Transverse colon (tissue), 4 donors: ENCODE data around the gene MXD4. TPM values are rescaled to one million over a fixed set of nuclear protein-coding genes. Genes with fewer than 3 reads are reported as not detected.

Source experiments
- DNase-seq: peaks from one replicate; pipeline ENCODE4 v3.0.0-alpha.2; 2019
- H3K27ac ChIP-seq, 4 donors: fragments of 200-600 bp; sonication (generic); 2 replicates each; pipeline ENCODE4 v1.5.1; 2016 to 2018; ENCODE audit warnings: inconsistent platforms in 4 of 4
- H3K27me3 ChIP-seq: fragments of 200-600 bp; sonication (generic); 2 replicates; pipeline ENCODE4 v1.5.1; 2017; ENCODE audit warnings: inconsistent platforms
- H3K36me3 ChIP-seq, 4 donors: fragments of 200-600 bp; sonication (generic); 2 replicates each; pipeline ENCODE4 v1.5.1; 2017 to 2019; ENCODE audit warnings: inconsistent platforms in 4 of 4
- H3K4me1 ChIP-seq, 4 donors: fragments of 200-600 bp; sonication (generic); 2 replicates each; pipeline ENCODE4 v1.5.1; 2017 to 2020; ENCODE audit warnings: inconsistent platforms in 4 of 4
- H3K4me3 ChIP-seq, 4 donors: fragments of 200-600 bp; sonication (generic); 1 replicate in 1 of 4; 2 replicates in 3 of 4; pipeline versions ENCODE4 v1.5.1 to v1.6.1; 2017 to 2019; ENCODE audit warnings: inconsistent platforms in 4 of 4
- H3K9me3 ChIP-seq, 2 donors: fragments of 200-600 bp; sonication (generic); 2 replicates each; pipeline ENCODE4 v1.5.1; 2017 to 2019; ENCODE audit warnings: inconsistent platforms in 2 of 2
- CTCF ChIP-seq, 5 experiments: fragments of 200-600 bp in 3 of 5; fragments of 450-650 bp in 2 of 5; sonication (generic) in 3 of 5; IDR thresholded peaks; 1 replicate in 2 of 5; 2 replicates in 3 of 5; pipeline ENCODE4 v1.5.1; 2016 to 2017; ENCODE audit warnings: antibody characterized with exemption in 5 of 5, inconsistent platforms in 3 of 5, mild to moderate bottlenecking in 2 of 5, moderate library complexity in 1 of 5
- EP300 ChIP-seq: sonication (generic); formaldehyde crosslinking; IDR thresholded peaks from one replicate; pipeline ENCODE4 v1.6.1; 2017; ENCODE audit warnings: antibody characterized with exemption, low read depth
- POLR2A ChIP-seq: fragments of 450-650 bp; IDR thresholded peaks from one replicate; pipeline ENCODE4 v1.6.1; 2016; ENCODE audit warnings: antibody characterized with exemption, mild to moderate bottlenecking, moderate library complexity
- POLR2AphosphoS5 ChIP-seq, 3 donors: sonication (generic); formaldehyde crosslinking; IDR thresholded peaks; one replicate each; pipeline ENCODE4 v1.6.1; 2016; ENCODE audit warnings: antibody characterized with exemption in 3 of 3
- WGBS, 2 donors: methylation state at CpG; one replicate each; pipeline ENCODE4 v1.1.5; 2018; ENCODE audit warnings: low coverage in 1 of 2; 5-methylcytosine and 5-hydroxymethylcytosine counted together
- in situ Hi-C, 4 donors: fragments of 200-750 bp; cut with MboI; loops; one replicate each; pipeline versions ENCODE4 v1.15.0 to v1.15.1; 2017; ENCODE audit warnings: low sequenced_read_pairs in 3 of 4, low pct_ligation_motif_present in 1 of 4, low pct_unique_long_range_greater_than_20kb in 1 of 4
- intact Hi-C: fragments of 100-400 bp; cut with DNase I; formaldehyde crosslinking; loops from one replicate; pipeline ENCODE4 v1.15.1; 2023; ENCODE audit warnings: low total_unique reads
- total RNA-seq, 4 donors: library from RNA; depleted of rRNA; stranded (reverse); fragments of >200 nt; gene quantifications; one replicate each; pipeline ENCODE4 v1.1.0, GENCODE V29; 2016

The MXD4 gene
- total RNA-seq, 4 donors from 2014 or later, result 48.1 to 101 (median 57.7) TPM

GRCh38 chr4:2281575-2282343, 19.9 kb upstream of the MXD4 start:
- Histone ChIP-seq H3K4me1 (no peaks in the 10 kb centered on the region), H3K36me3 (no peaks in the 10 kb centered on the region), H3K4me3 (no peak overlapping the region), H3K9me3 (no peaks in the 10 kb centered on the region), H3K27me3 (no peaks in the 10 kb centered on the region), H3K27ac (peak overlapping the region in 2 of 4 donors; percentile 10 to 51)
- TF ChIP-seq POLR2A (no peak), CTCF (IDR thresholded peaks at IDR 0.05) (peak in 2 of 5 experiments; percentile 36 to 41), POLR2AphosphoS5 (IDR thresholded peaks at IDR 0.05) (peak in 1 of 3 donors; percentile 38), EP300 (no peak)
- in situ Hi-C loops (no loop called here), intact Hi-C loops (no loop called here)
- WGBS, 2 donors, result 60 to 71% methylated on average over 3 to 10 of the region's 10 CpGs
- peak; percentile 63 for DNase-seq

- WGBS, 2 donors, result 64 to 77% methylated on average over 2 to 13 of the region's 13 CpGs
- H3K27ac ChIP-seq, result peak overlapping the region in 1 of 4 donors; percentile 10
- H3K27me3 ChIP-seq, result no peaks in the 10 kb centered on the region
- intact Hi-C loops, result no loop called here
- no peak for DNase-seq
- no peak overlapping the region for H3K4me3 ChIP-seq
- no peaks in the 10 kb centered on the region for H3K4me1 ChIP-seq
- no peaks in the 10 kb centered on the region for H3K36me3 ChIP-seq
- in situ Hi-C loops, result no loop called here
- TF ChIP-seq POLR2AphosphoS5 (IDR thresholded peaks at IDR 0.05) (no peak), CTCF (IDR thresholded peaks at IDR 0.05) (peak in 2 of 5 experiments; percentile 17)
- no peaks in the 10 kb centered on the region for H3K9me3 ChIP-seq
Measured at GRCh38 chr4:2280531-2281300, 18.8 kb upstream of the MXD4 start.

GRCh38 chr4:2277956-2278355, 16.0 kb upstream of the MXD4 start:
- in situ Hi-C loops, result loop anchor here in 1 of 4 donors (10.0 kb wide), 1 partner anchor 53 kb away; no protein-coding TSS in a partner anchor
- no peaks in the 10 kb centered on the region for H3K36me3 ChIP-seq
- no peak for TF ChIP-seq POLR2AphosphoS5 (IDR thresholded peaks at IDR 0.05)
- no peak for TF ChIP-seq EP300
- TF ChIP-seq POLR2A, result no peak
- no peak for TF ChIP-seq CTCF (IDR thresholded peaks at IDR 0.05)
- no peaks in the 10 kb centered on the region for H3K9me3 ChIP-seq
- H3K4me3 ChIP-seq, result no peak overlapping the region
- intact Hi-C loops, result loop anchor here (5.0 kb wide), 1 partner anchor 54 kb away; no protein-coding TSS in a partner anchor
- 94 to 99% methylated on average over 7 to 9 of the region's 9 CpGs for WGBS, 2 donors
- H3K27ac ChIP-seq, result no peak overlapping the region
- DNase-seq, result no peak
- no peaks in the 10 kb centered on the region for H3K4me1 ChIP-seq
- H3K27me3 ChIP-seq, result no peaks in the 10 kb centered on the region

GRCh38 chr4:2276581-2277325, 14.8 kb upstream of the MXD4 start:
- in situ Hi-C loops (loop anchor here in 1 of 4 donors (10.0 kb wide), 1 partner anchor 52 kb away; no protein-coding TSS in a partner anchor), intact Hi-C loops (loop anchor here (5.0 kb wide), 1 partner anchor 56 kb away; no protein-coding TSS in a partner anchor)
- Histone ChIP-seq H3K27me3 (no peaks in the 10 kb centered on the region), H3K4me3 (no peak overlapping the region), H3K9me3 (no peaks in the 10 kb centered on the region), H3K36me3 (no peaks in the 10 kb centered on the region), H3K4me1 (no peaks in the 10 kb centered on the region), H3K27ac (no peak overlapping the region)
- no peak for DNase-seq
- 90 to 94% methylated on average over 23 to 30 of the region's 30 CpGs for WGBS, 2 donors
- no peak for TF ChIP-seq CTCF (IDR thresholded peaks at IDR 0.05)
- TF ChIP-seq EP300, result no peak
